ENCODE results near the gene RBMXL3. TPM values are rescaled to one million over a fixed set of nuclear protein-coding genes. Genes with fewer than 3 reads are reported as not detected.
"Not testable (repeated sequence)": the region's sequence is repeated elsewhere in the genome, so short reads cannot be mapped to it uniquely, and the experiment has no call there.

RBMXL3 gene
- total RNA-seq, 6 donors from 2014 or later: not detected

- no peak for ATAC-seq (ENCODE audit: low FRiP score in 2 of 2)
- H3K27me3 ChIP-seq: no peaks in the 10 kb centered on the region
- no peaks in the 10 kb centered on the region for H3K4me1 ChIP-seq
- H3K4me3 ChIP-seq: no peak overlapping the region
- TF ChIP-seq CTCF (IDR thresholded peaks at IDR 0.05): no peak
- TF ChIP-seq EP300 (IDR thresholded peaks at IDR 0.05): no peak
- no peak for TF ChIP-seq POLR2AphosphoS5 (IDR thresholded peaks at IDR 0.05)
- TF ChIP-seq POLR2A (IDR thresholded peaks at IDR 0.05): no peak
- DNase-seq: peak in 1 of 2 donors; percentile 53
- WGBS, 2 donors: 93% methylated on average over 24 to 60 of the region's 64 CpGs
- no peaks in the 10 kb centered on the region for H3K36me3 ChIP-seq
- H3K9me3 ChIP-seq: peaks cover 0 to 22% (median 0%) of the 10 kb centered on the region in 4 donors
- no peak overlapping the region for H3K27ac ChIP-seq
Measured at GRCh38 chrX:115191490-115192243, 2.5 kb downstream of the RBMXL3 start.

- ATAC-seq (ENCODE audit: low FRiP score in 2 of 2): no peak
- Histone ChIP-seq H3K9me3 (peaks cover 0 to 22% (median 0%) of the 10 kb centered on the region in 4 donors), H3K4me1 (no peaks in the 10 kb centered on the region), H3K27ac (no peak overlapping the region), H3K27me3 (no peaks in the 10 kb centered on the region), H3K4me3 (no peak overlapping the region), H3K36me3 (no peaks in the 10 kb centered on the region)
- TF ChIP-seq CTCF (IDR thresholded peaks at IDR 0.05) (no peak), EP300 (IDR thresholded peaks at IDR 0.05) (no peak), POLR2A (IDR thresholded peaks at IDR 0.05) (no peak), POLR2AphosphoS5 (IDR thresholded peaks at IDR 0.05) (no peak)
- 94 to 96% methylated on average over 5 to 35 of the region's 35 CpGs for WGBS, 2 donors
- peak in 1 of 2 donors; percentile 46 for DNase-seq
Measured at GRCh38 chrX:115192244-115192700, 3.1 kb downstream of the RBMXL3 start.

GRCh38 chrX:115204040-115204439, 14.8 kb downstream of the RBMXL3 start:
- no peak for TF ChIP-seq CTCF (IDR thresholded peaks at IDR 0.05)
- no peak for TF ChIP-seq POLR2AphosphoS5 (IDR thresholded peaks at IDR 0.05)
- no peak for TF ChIP-seq POLR2A (IDR thresholded peaks at IDR 0.05)
- TF ChIP-seq EP300 (IDR thresholded peaks at IDR 0.05): no peak
- ATAC-seq (ENCODE audit: low FRiP score in 2 of 2) (no peak), DNase-seq (no peak)
- Histone ChIP-seq H3K4me1 (no peaks in the 10 kb centered on the region), H3K27me3 (no peaks in the 10 kb centered on the region), H3K36me3 (no peaks in the 10 kb centered on the region), H3K27ac (no peak overlapping the region), H3K9me3 (peaks cover 0 to 15% (median 3%) of the 10 kb centered on the region in 4 donors), H3K4me3 (no peak overlapping the region)
- WGBS, 2 donors: 69 to 93% methylated on average over 1 of the region's 1 CpG

- H3K36me3 ChIP-seq; H3K27ac ChIP-seq; H3K9me3 ChIP-seq; DNase-seq; H3K27me3 ChIP-seq; H3K4me3 ChIP-seq; ATAC-seq (ENCODE audit: low FRiP score in 2 of 2); H3K4me1 ChIP-seq: not testable (repeated sequence)
Measured at GRCh38 chrX:115209547-115209946, 20.3 kb downstream of the RBMXL3 start.

GRCh38 chrX:115214151-115214550, 24.9 kb downstream of the RBMXL3 start:
- Histone ChIP-seq H3K4me1 (no peaks in the 10 kb centered on the region), H3K4me3 (no peak overlapping the region), H3K9me3 (no peaks in the 10 kb centered on the region), H3K36me3 (no peaks in the 10 kb centered on the region), H3K27me3 (no peaks in the 10 kb centered on the region), H3K27ac (no peak overlapping the region)
- DNase-seq (no peak), ATAC-seq (ENCODE audit: low FRiP score in 2 of 2) (no peak)
- WGBS, 2 donors: 84 to 100% methylated on average over 1 of the region's 1 CpG
- TF ChIP-seq POLR2AphosphoS5 (IDR thresholded peaks at IDR 0.05) (no peak), POLR2A (IDR thresholded peaks at IDR 0.05) (no peak), EP300 (IDR thresholded peaks at IDR 0.05) (no peak), CTCF (IDR thresholded peaks at IDR 0.05) (no peak)
